Measurements from ENCODE around the gene FRRS1.

FRRS1 gene

GRCh38 chr1:99727575-99728185 lies 38.8 kb downstream of the FRRS1 start:
- DNase-seq, result no peak

- DNase-seq, result no peak
Measured at GRCh38 chr1:99726818-99727217, 39.6 kb downstream of the FRRS1 start.

DNA sequence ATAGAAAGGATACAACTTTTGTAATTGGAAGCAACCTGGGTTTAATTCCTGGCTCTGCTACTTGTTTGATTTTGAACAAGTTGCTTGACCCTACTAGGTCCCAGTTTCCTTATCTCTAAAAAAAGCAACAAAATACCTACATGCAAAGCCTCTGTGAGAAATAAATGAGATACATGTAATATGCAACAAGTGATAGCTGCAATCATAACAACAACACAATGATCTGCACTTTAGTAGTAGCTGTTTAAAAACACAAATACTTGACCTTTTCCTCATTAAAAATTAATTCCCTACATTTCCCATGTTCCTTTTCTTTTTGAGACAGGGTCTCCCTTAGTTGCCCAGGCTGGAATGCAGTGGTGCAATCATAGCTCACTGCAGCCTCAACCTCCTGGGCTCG lies 40.0 kb downstream of the FRRS1 start:
- DNase-seq, result no peak

DNA sequence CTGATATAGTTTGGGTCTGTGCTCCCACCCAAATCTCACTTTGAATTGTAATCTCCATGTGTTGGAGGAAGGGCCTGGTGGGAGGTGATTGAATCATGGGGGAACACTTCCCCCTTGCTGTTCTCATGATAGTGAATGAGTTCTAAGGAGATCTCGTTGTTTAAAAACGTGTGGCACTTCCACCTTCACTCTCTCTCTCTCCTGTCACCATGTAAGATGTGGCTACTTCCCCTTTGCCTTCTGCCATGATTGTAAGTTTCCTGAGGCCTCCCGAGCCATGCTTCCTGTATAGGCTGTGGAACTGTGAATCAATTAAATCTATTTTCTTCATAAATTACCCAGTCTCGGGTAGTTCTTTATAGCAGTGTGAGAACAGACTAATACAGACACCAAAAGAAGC lies 40.4 kb downstream of the FRRS1 start:
- DNase-seq, result no peak

- no peak for DNase-seq
Measured at GRCh38 chr1:99723251-99723650, 43.2 kb downstream of the FRRS1 start.

DNA sequence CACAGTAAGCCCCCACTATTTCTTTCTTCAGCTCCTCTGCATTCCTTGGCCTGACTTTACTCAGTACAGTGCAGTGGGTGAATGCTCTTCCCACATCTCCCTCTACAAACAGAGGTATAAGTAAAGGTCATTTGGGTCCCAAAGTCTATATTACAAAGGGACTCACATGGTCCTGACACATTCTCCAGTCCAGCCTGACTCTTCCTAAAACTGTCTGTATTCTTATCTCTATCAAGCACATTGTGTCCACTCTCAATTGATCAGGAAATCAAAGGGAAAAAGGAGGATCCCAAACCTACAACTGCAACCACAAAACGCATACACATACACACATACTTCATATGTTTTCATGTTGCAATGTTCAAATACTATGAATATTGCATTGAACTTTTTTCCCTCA lies 49.4 kb downstream of the FRRS1 start:
- DNase-seq, result no peak

DNA sequence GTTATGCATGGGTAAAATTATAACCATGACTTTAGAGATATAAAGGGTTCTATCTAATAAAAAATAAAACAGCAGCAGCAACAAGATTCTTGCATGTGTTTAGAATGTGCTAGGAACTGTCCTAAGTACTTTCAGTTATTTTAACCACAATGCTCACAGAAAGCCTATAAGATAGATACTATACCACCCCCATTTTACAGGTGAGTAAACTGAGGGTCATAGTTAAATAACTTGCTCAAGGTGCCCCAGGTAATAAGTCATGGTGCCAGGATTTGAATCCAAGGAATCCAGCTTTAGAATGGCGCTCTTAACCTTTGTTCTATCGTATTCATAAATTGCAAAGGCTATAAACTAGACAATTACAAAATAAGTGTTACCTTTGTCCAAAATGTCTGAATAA lies 53.4 kb downstream of the FRRS1 start:
- DNase-seq, result no peak

DNA sequence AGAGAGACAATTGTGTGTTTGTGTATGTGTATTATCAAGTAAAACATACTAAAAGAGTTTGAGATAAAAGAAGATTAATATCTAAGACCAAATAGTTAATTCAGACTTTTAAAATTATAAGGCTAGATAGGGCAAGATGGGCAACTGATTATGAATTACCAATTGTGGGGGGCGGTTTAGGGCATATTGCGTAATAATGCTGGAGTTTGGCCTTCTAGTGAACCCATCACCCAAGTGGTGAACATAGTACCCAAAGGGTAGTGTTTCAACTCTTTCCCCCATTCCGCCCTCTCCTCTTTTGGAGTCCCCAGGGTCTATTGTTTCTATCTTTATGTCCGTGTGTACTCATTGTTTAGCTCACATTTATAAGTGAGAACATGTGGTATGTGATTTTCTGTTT lies 55.4 kb downstream of the FRRS1 start:
- no peak for DNase-seq

DNA sequence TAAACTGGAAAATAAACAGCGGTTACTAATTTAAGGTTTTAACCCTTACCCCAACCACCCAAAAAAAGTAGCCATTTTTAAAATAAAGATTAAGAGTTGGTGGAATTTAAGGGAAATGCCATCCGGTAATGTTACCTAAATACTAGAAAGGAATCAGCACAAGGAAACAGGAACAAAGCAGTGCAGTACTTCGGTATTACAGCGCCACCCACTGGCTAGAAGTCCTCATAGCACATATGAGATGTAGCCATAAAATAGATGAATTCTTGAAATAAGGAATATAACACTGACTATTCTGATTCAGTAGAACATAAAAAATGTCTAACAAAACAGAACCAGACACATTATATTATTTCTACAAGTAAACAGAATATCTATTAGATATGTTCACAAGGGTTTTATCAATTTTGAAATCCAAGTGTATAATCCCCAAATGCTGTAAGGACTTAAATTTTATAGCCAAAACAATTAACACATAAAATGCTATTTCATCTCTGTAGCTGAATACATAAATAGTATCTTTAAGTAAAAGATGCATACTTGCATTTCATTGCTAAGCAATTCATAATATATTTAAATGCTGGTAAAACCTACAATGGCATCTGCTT lies 58.8 kb downstream of the FRRS1 start:
- peak; percentile 63 for DNase-seq

DNA sequence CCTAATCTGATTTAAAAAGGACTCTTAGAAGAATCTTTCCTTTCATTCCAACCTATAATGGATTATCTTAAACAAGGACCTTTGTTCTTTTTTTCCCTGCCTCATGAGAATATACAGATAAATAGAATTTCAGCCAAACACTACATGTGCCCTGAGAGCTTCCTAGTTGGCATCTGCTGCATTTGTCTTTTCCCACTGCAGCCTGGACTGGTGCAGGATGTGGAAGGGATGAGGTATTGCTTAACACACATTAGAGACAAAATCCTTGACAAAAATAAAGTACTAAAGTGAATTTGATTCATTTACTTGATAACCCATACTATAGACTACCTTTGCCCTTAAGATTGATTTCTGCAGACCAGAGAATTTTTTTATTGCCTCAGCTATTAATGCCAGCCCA lies 61.0 kb downstream of the FRRS1 start:
- no peak for DNase-seq

GRCh38 chr1:99704356-99704816 lies 62.0 kb downstream of the FRRS1 start:
- no peak for DNase-seq

DNA sequence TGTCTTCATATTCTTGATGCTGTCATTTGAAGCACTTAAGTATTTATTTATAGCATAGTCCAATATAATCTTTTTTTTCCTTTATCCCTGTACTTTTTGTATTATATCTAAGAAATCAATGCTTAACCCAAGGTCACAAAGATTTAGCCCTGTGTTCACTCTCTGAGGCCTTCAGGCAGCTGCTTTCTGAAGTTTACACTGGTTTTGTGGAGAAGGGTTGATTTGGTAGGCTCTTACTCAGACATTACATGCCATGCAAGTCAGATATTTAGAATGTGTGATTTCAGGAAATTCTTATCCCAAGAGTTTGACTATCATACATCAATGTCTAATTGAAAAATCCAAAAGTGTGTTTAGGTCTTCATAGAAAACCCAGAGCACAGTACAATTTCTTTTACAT lies 64.2 kb downstream of the FRRS1 start:
- DNase-seq, result no peak

- DNase-seq, result no peak
Measured at GRCh38 chr1:99700020-99700419, 66.4 kb downstream of the FRRS1 start.

- no peak for DNase-seq
Measured at GRCh38 chr1:99697580-99697979, 68.9 kb downstream of the FRRS1 start.

- DNase-seq, result no peak
Measured at GRCh38 chr1:99696616-99697015, 69.8 kb downstream of the FRRS1 start.

DNA sequence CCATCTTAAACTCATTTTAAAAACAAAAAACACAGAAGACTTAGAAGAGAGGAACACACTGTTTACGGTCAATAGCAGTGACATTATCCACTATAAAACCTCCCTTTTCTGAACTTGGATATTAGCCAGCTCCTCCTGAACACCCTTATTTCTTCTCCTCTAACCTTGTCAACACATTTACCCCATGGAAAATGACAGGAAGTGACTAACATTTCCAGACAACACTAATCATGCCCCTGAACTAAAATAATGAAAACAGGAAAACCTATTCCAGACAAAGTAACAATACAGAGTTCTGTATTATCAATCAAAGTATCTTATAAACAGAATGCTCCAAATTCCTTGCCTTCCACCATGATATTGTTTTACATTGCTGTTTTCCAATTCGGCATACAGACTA lies 75.3 kb downstream of the FRRS1 start:
- no peak for DNase-seq

DNA sequence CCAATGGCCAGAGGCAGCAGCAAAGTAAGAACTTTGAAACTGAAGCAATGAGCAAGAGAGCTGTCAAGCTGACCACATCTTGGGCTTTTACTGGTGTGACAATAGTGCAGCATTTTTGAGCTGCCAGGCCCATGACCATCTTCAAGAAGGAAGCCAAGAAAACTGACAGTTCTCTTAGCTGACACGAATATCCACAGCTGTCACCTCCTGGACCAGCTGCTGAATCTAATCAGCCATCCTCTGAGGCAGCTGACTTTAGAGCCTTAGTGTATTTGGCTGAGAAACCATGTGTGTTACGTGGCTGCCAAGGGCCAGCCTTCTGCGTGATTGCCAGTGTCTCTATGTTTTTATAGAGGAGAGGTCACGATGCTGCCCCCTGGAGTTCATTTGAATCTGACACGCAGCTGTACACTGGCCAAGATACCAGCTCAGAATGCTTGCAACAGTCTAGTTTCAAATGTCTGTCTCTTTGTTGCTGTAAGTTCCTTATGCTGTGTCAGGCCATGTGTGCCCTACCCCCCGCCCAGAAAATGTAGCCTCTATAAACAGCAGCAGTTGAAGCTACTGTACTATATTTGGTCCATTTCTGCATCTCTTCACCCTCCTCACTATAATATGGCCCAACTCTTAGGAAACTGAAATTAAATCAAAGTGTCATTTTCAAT lies 80.8 kb downstream of the FRRS1 start:
- DNase-seq, result peak; percentile 66

DNA sequence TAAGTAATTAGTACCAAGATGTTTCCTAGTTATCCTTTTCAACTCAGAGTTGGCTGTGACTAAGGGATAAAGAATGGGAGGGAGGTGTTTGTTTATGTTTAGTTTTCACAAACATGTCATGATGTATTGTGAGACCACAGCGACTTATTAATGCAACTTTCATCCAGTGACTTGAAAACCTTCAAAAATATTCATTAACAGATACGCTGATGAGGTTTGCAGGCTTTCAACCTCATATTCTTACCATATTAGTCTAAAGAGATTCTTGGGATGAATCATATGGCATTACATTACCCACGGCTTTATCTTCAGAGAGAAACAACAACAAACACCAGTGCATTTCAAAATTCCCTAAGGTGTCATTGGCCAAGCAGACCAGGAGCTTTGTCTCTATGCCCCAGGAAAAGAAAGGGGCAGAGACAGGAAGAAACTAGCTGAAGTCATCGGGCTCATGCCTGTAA lies 84.1 kb downstream of the FRRS1 start:
- no peak for DNase-seq

DNA sequence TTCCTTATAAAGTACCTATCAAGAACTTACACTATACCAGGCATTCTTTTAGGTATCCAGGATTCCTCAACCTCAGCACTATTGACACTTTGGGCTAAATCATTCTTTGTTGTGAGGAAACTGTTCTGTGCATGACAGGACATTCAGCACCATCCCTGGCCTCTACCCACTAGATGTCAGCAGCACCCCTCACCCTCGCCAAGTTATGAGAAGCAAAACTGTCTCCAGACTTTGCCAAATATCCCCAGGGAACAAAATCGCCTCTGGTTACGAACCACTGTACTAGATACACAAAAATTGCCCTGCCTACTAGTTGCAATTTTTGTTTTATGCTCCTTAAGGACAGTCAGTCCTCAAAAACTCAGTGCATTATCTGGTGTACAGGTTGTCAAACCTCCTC lies 84.9 kb downstream of the FRRS1 start:
- no peak for DNase-seq

GRCh38 chr1:99680270-99680669 lies 86.2 kb downstream of the FRRS1 start:
- no peak for DNase-seq

- DNase-seq, result no peak
Measured at GRCh38 chr1:99677416-99677815, 89.0 kb downstream of the FRRS1 start.

- DNase-seq, result no peak
Measured at GRCh38 chr1:99676876-99677275, 89.6 kb downstream of the FRRS1 start.

DNA sequence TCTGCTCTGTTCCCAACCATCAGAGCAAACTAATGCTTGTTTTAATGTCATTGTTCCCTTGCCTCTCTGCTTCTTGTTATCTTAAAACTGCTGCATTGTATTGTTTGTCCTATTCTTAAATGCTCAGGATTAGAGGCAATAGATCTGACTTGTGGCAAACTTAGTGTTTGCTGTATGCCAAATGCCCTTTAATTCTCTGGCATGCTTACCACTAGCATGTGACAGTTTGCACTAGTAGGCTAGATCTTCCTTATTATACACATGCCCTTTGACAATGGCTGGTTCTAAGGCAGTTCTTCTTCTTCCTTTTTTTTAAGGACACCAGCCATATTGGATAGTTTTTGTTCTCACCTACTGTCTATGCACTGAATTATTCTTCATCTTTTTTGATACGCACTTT lies 90.4 kb downstream of the FRRS1 start:
- DNase-seq, result no peak

- DNase-seq, result no peak
Measured at GRCh38 chr1:99675292-99675691, 91.1 kb downstream of the FRRS1 start.
